Daoy (cell line): ENCODE measurements around the gene GTPBP1. TPM values are rescaled to one million over a fixed set of nuclear protein-coding genes. Genes with fewer than 3 reads are reported as not detected.

Experiments used
- DNase-seq: peaks from one replicate; pipeline ENCODE4 v3.0.0-alpha.2; 2015; ENCODE audit warnings: low read depth
- total RNA-seq: library from RNA; depleted of rRNA; stranded (reverse); fragments of >200 nt; shearing (Covaris generic); gene quantifications from 2 replicates; pipeline ENCODE4 v1.2.3, GENCODE V29; 2014

The GTPBP1 gene
- total RNA-seq, 1 experiment from 2014 or later = 23.5 TPM

GRCh38 chr22:38757464-38757757, 51.7 kb downstream of the GTPBP1 start:
- no peak for DNase-seq

GRCh38 chr22:38758276-38758945, 52.7 kb downstream of the GTPBP1 start:
- no peak for DNase-seq

GRCh38 chr22:38759005-38759404, 53.3 kb downstream of the GTPBP1 start:
- no peak for DNase-seq

- DNase-seq = peak; percentile 64
Measured at GRCh38 chr22:38760477-38761201, 54.9 kb downstream of the GTPBP1 start.

- no peak for DNase-seq
Measured at GRCh38 chr22:38761202-38762162, 55.7 kb downstream of the GTPBP1 start.

GRCh38 chr22:38762551-38762983, 56.8 kb downstream of the GTPBP1 start:
- DNase-seq = no peak

GRCh38 chr22:38766076-38766777, 60.5 kb downstream of the GTPBP1 start:
- DNase-seq = peak; percentile 73

- no peak for DNase-seq
Measured at GRCh38 chr22:38767313-38767712, 61.6 kb downstream of the GTPBP1 start.

GRCh38 chr22:38768036-38768435, 62.3 kb downstream of the GTPBP1 start:
- DNase-seq = no peak

GRCh38 chr22:38770257-38770949, 64.7 kb downstream of the GTPBP1 start:
- DNase-seq = no peak

- no peak for DNase-seq
Measured at GRCh38 chr22:38772623-38772873, 66.8 kb downstream of the GTPBP1 start.

GRCh38 chr22:38773363-38773946, 67.7 kb downstream of the GTPBP1 start:
- no peak for DNase-seq

- no peak for DNase-seq
Measured at GRCh38 chr22:38774496-38775166, 68.9 kb downstream of the GTPBP1 start.

- no peak for DNase-seq
Measured at GRCh38 chr22:38775656-38776055, 69.9 kb downstream of the GTPBP1 start.

- no peak for DNase-seq
Measured at GRCh38 chr22:38776086-38776485, 70.3 kb downstream of the GTPBP1 start.

- no peak for DNase-seq
Measured at GRCh38 chr22:38777087-38777671, 71.4 kb downstream of the GTPBP1 start.

- no peak for DNase-seq
Measured at GRCh38 chr22:38781033-38781432, 75.3 kb downstream of the GTPBP1 start.

GRCh38 chr22:38782402-38783094, 76.8 kb downstream of the GTPBP1 start:
- DNase-seq = peak; percentile 85
